Measurements from ENCODE around the gene TSPAN9. TPM values are rescaled to one million over a fixed set of nuclear protein-coding genes. Genes with fewer than 3 reads are reported as not detected.
A peak's percentile ranks its signal among the peaks of the same experiment; 100 is the strongest.

The TSPAN9 gene
- total and polyA plus RNA-seq, 2 of the 4 experiments (the other 2 are of a cell fraction) = 17.7 to 39.1 TPM

GRCh38 chr12:3034067-3034750, 43.0 kb upstream of the TSPAN9 start:
- Histone ChIP-seq H2BK15ac (ENCODE audit: low read depth, low read length) (no peak overlapping the region; the same call in 2 of the 3 replicates), H3K36me3 (ENCODE audit: control insufficient read depth, insufficient read depth, low read length) (peaks cover 15% of the 10 kb centered on the region), H4K91ac (ENCODE audit: insufficient read depth, low read depth, low read length) (no peak overlapping the region), H4K20me1 (ENCODE audit: insufficient read depth, low read length) (no peaks in the 10 kb centered on the region), H3K4ac (ENCODE audit: low read depth, low read length) (no peak overlapping the region), H3K27me3 (ENCODE audit: control insufficient read depth, insufficient read depth, low read length) (no peaks in the 10 kb centered on the region), H3K9me3 (ENCODE audit: control insufficient read depth, insufficient read depth, low read length) (no peaks in the 10 kb centered on the region), H2AFZ (replicated peaks; ENCODE audit: low read length, poor library complexity) (peak overlapping the region; percentile 67), H2BK120ac (ENCODE audit: low read depth, low read length) (no peak overlapping the region), H3K79me1 (ENCODE audit: low read depth in 1 of 2, low read length in 2 of 2) (no peaks in the 10 kb centered on the region; a peak in 1 of 4 replicates), H3K4me3 (ENCODE audit: insufficient read depth, low read depth, low read length) (no peak overlapping the region), H3K56ac (ENCODE audit: extremely low read depth, insufficient read depth, low read length) (no peak overlapping the region), H4K5ac (ENCODE audit: low read depth, low read length) (no peak overlapping the region), H3K27ac (ENCODE audit: insufficient read depth, low read length) (no peak overlapping the region), H3K4me2 (ENCODE audit: low read depth, low read length) (no peak overlapping the region), H2AK9ac (replicated peaks; ENCODE audit: low read depth, low read length, poor library complexity) (peak overlapping the region; percentile 11), H4K8ac (ENCODE audit: low read depth in 2 of 2, low read length in 2 of 2) (peak overlapping the region in 1 of 2 experiments; percentile 35; a peak in 1 of 4 replicates), H2AK5ac (ENCODE audit: low read depth, low read length) (no peak overlapping the region), H3K18ac (ENCODE audit: low read depth, low read length) (no peak overlapping the region), H2BK20ac (ENCODE audit: low read depth, low read length) (no peak overlapping the region), H3K9ac (ENCODE audit: low read depth, low read length) (no peak overlapping the region), H3K4me1 (ENCODE audit: control insufficient read depth, insufficient read depth, low read length) (peaks cover 3% of the 10 kb centered on the region; the same call in 1 of the 2 replicates), H2BK5ac (ENCODE audit: low read depth, low read length, poor library complexity, severe bottlenecking) (no peak overlapping the region), H3K14ac (replicated peaks; ENCODE audit: low read depth, low read length) (no peak overlapping the region), H3K23ac (ENCODE audit: low read depth, low read length) (no peak overlapping the region), H3K9me1 (ENCODE audit: insufficient read depth, low read length) (no peaks in the 10 kb centered on the region)
- in situ Hi-C loops (cut with MboI; ENCODE audit: low sequenced_read_pairs) = loop anchor here (10.0 kb wide), 1 partner anchor 179 kb away; the partner anchor contains the start of gene TEX52
- intact Hi-C loops (cut with micrococcal nuclease) = loop anchor here (2.0 kb wide), 3 partner anchors 75 to 295 kb away; partner anchors contain the start of gene TEAD4
- CTCF ChIA-PET = interaction anchor here (0.7 to 1.3 kb wide), 5 partner anchors 12 to 180 kb away, joined by 3 to 5 read pairs (median 3); no protein-coding TSS in a partner anchor
- WGBS, 2 experiments (ENCODE audit: extremely low coverage in 2 of 2, insufficient read length in 1 of 2) = 8% methylated on average over 2 of the region's 10 CpGs; no CpG with 5 or more reads in 1 of the 2 experiments
- peak; percentile 98 for ATAC-seq (ENCODE audit: low read depth)
- DNase-seq = peak; percentile 71
- BruUV-seq (replicated peaks) = no TSS peak
- POLR2A ChIA-PET (ENCODE audit: unreplicated experiment) = interaction anchor here (0.8 kb wide), 2 partner anchors 20 to 229 kb away, joined by 3 read pairs; no protein-coding TSS in a partner anchor
- dilution Hi-C loops (cut with HindIII; ENCODE audit: low sequenced_read_pairs, unreplicated experiment) = no loop called here
- TF ChIP-seq POLR2A (IDR thresholded peaks at IDR 0.05; ENCODE audit: low read depth, low read length) = no peak
- TF ChIP-seq NFE2L2 (IDR thresholded peaks at IDR 0.05; ENCODE audit: low read depth, low read length) = no peak
- TF ChIP-seq ELK1 (IDR thresholded peaks at IDR 0.05; ENCODE audit: borderline replicate concordance, low read depth, low read length) = no peak
- TF ChIP-seq SMC3 (IDR thresholded peaks at IDR 0.05; ENCODE audit: low read depth, low read length) = peak; percentile 77
- peak; percentile 83 for TF ChIP-seq RAD21 (IDR thresholded peaks at IDR 0.05; ENCODE audit: low read length)
- TF ChIP-seq RFX5 (IDR thresholded peaks at IDR 0.05; ENCODE audit: low read depth, low read length) = no peak
- TF ChIP-seq MAFK (IDR thresholded peaks at IDR 0.05; ENCODE audit: low read depth, low read length) = no peak
- no peak for TF ChIP-seq FOS (IDR thresholded peaks at IDR 0.05; ENCODE audit: low read depth, low read length)
- no peak for TF ChIP-seq USF2 (IDR thresholded peaks at IDR 0.05; ENCODE audit: low read depth, low read length)
- no peak for TF ChIP-seq CEBPB (IDR thresholded peaks at IDR 0.05; ENCODE audit: low read depth, low read length)
- TF ChIP-seq RCOR1 (IDR thresholded peaks at IDR 0.05; ENCODE audit: insufficient replicate concordance, low read length) = no peak
- TF ChIP-seq, protein P1, sequence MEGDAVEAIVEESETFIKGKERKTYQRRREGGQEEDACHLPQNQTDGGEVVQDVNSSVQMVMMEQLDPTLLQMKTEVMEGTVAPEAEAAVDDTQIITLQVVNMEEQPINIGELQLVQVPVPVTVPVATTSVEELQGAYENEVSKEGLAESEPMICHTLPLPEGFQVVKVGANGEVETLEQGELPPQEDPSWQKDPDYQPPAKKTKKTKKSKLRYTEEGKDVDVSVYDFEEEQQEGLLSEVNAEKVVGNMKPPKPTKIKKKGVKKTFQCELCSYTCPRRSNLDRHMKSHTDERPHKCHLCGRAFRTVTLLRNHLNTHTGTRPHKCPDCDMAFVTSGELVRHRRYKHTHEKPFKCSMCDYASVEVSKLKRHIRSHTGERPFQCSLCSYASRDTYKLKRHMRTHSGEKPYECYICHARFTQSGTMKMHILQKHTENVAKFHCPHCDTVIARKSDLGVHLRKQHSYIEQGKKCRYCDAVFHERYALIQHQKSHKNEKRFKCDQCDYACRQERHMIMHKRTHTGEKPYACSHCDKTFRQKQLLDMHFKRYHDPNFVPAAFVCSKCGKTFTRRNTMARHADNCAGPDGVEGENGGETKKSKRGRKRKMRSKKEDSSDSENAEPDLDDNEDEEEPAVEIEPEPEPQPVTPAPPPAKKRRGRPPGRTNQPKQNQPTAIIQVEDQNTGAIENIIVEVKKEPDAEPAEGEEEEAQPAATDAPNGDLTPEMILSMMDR (conservative IDR thresholded peaks at IDR 0.05; ENCODE audit: low read depth, low read length) = peak; percentile 73
- no peak for TF ChIP-seq CHD1 (IDR thresholded peaks at IDR 0.05; ENCODE audit: low read depth, low read length)
- TF ChIP-seq BHLHE40 (IDR thresholded peaks at IDR 0.05; ENCODE audit: low read depth, low read length) = no peak
- TF ChIP-seq MXI1 (IDR thresholded peaks at IDR 0.05; ENCODE audit: borderline replicate concordance, low read depth, low read length) = no peak
